ENCODE results near the gene HOXD12.

HOXD12 gene

GRCh38 chr2:176107731-176108181 is 8.2 kb downstream of the HOXD12 start:
- DNase-seq: no peak

GRCh38 chr2:176109192-176109901 is 9.8 kb downstream of the HOXD12 start:
- no peak for DNase-seq

GRCh38 chr2:176109946-176110345 is 10.4 kb downstream of the HOXD12 start:
- DNase-seq: no peak

GRCh38 chr2:176110415-176111308 is 11.1 kb downstream of the HOXD12 start:
- DNase-seq: no peak

- no peak for DNase-seq
Measured at GRCh38 chr2:176111309-176111663, 11.7 kb downstream of the HOXD12 start.

GRCh38 chr2:176111846-176112374 is 12.3 kb downstream of the HOXD12 start:
- no peak for DNase-seq

- DNase-seq: no peak
Measured at GRCh38 chr2:176112375-176113302, 13.0 kb downstream of the HOXD12 start.

- DNase-seq: no peak
Measured at GRCh38 chr2:176114120-176114929, 14.7 kb downstream of the HOXD12 start.

GRCh38 chr2:176114930-176115625 is 15.5 kb downstream of the HOXD12 start:
- DNase-seq: no peak

- DNase-seq: no peak
Measured at GRCh38 chr2:176115883-176116813, 16.6 kb downstream of the HOXD12 start, which contains the start of gene HOXD10. TSS of gene HOXD10 (plus strand) at chr2:176116778. CDS start at chr2:176116834, 56 bp downstream.

GRCh38 chr2:176117162-176117822 is 17.7 kb downstream of the HOXD12 start:
- no peak for DNase-seq

GRCh38 chr2:176117823-176118371 is 18.3 kb downstream of the HOXD12 start:
- DNase-seq: no peak

- peak; percentile 32 for DNase-seq
Measured at GRCh38 chr2:176118601-176119339, 19.2 kb downstream of the HOXD12 start.

GRCh38 chr2:176120364-176121189 is 21.0 kb downstream of the HOXD12 start:
- DNase-seq: no peak

GRCh38 chr2:176121190-176122051 is 21.8 kb downstream of the HOXD12 start:
- DNase-seq: no peak

- DNase-seq: no peak
Measured at GRCh38 chr2:176122052-176122682, 22.6 kb downstream of the HOXD12 start.

Data from stimulated activated CD4-positive, alpha-beta T cell treated with anti-CD3 and anti-CD28 coated beads, Interleukin-1b, Interleukin-23, amount 100 ng/mL, for 48 hours (primary cell).